ENCODE data around the gene PRUNE2. TPM values are rescaled to one million over a fixed set of nuclear protein-coding genes. Genes with fewer than 3 reads are reported as not detected.

Gene PRUNE2
- total RNA-seq, 1 donor from 2014 or later = 3.3 TPM

DNA sequence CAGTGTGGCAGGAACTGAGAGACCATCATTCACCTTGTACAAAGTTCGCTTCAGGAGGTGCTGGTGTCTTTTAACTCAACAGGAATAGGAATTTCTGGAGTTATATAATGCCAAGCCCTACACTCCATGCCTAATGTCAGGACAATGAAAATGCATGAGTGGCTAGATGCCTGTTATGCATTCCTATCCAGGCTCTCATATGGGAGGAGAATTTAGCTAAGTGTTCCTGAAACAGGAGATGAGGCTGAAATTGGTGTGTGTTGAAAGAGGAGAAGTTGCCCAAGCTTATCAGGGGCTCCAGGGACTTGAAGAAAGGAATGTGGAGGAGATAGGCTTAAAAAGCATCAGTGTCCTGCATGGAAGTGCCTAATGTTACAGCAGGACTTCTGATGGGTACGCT, 26.8 kb upstream of the PRUNE2 start:
- Mint-ChIP-seq H3K27me3 (no peaks in the 10 kb centered on the region), H3K27ac (no peak overlapping the region), H3K4me3 (no peak overlapping the region), H3K4me1 (ENCODE audit: unreplicated experiment) (no peaks in the 10 kb centered on the region), H3K36me3 (no peaks in the 10 kb centered on the region), H3K9me3 (no peaks in the 10 kb centered on the region)
- TF ChIP-seq, protein P1, sequence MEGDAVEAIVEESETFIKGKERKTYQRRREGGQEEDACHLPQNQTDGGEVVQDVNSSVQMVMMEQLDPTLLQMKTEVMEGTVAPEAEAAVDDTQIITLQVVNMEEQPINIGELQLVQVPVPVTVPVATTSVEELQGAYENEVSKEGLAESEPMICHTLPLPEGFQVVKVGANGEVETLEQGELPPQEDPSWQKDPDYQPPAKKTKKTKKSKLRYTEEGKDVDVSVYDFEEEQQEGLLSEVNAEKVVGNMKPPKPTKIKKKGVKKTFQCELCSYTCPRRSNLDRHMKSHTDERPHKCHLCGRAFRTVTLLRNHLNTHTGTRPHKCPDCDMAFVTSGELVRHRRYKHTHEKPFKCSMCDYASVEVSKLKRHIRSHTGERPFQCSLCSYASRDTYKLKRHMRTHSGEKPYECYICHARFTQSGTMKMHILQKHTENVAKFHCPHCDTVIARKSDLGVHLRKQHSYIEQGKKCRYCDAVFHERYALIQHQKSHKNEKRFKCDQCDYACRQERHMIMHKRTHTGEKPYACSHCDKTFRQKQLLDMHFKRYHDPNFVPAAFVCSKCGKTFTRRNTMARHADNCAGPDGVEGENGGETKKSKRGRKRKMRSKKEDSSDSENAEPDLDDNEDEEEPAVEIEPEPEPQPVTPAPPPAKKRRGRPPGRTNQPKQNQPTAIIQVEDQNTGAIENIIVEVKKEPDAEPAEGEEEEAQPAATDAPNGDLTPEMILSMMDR (conservative IDR thresholded peaks at IDR 0.05) = no peak
- DNase-seq (ENCODE audit: extremely low spot score, unreplicated experiment) = no peak

DNA sequence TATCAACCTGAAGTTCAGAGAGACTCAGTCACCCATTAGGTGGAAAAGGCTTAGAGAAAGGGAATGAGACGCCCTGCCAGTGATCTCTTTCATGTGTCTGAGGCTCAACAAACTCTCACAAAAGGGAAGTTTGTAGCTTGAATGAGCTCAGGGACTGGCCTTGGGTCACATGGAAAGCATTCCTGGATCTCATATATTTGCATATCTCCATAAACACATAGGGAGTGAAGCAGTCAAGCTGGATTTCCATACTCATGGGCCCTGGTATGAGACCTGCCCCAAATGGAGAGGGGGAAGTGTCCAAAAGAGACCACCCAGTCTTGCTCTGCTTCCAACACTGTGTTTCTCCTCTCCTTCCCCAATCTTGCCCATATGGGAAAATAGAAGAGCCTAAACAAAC, 26.4 kb upstream of the PRUNE2 start:
- H3K9me3 Mint-ChIP-seq = no peaks in the 10 kb centered on the region
- DNase-seq (ENCODE audit: extremely low spot score, unreplicated experiment) = no peak
- H3K27ac Mint-ChIP-seq = no peak overlapping the region
- H3K4me1 Mint-ChIP-seq (ENCODE audit: unreplicated experiment) = no peaks in the 10 kb centered on the region
- TF ChIP-seq, protein P1 (conservative IDR thresholded peaks at IDR 0.05) = no peak
- H3K36me3 Mint-ChIP-seq = no peaks in the 10 kb centered on the region
- H3K4me3 Mint-ChIP-seq = no peak overlapping the region
- no peaks in the 10 kb centered on the region for H3K27me3 Mint-ChIP-seq

DNA sequence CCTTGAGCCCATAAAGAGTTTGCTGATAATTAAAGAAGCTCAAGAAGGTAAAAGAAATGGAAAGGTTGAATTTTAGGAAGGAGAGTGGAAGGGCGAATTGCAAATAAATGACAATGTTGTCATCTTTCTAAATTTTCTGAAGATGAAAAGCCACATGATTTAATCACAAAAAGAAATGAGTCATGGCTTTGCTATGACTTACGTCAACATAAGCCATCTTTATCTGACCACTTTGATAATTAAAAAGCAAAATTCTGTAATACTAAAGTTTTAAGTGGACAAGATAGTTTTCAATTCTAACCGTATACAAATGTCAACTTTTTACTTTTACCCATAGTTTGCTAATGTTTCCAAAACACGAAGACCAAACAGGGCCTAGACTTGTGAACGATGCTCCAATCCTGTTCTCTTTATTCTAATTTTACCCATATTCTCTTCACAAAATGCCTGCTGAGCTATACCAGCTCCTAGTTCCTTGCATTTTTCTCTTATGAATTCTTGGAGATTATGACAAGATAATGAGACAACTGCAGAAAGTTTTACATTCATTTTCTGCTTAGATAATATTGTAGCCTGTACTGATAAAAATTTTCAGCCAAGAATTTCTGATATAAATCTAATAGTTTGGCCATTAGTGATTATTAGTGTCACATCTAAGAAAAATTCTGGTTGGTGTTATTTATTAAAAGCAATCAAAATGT, 21.8 kb upstream of the PRUNE2 start:
- no peaks in the 10 kb centered on the region for H3K36me3 Mint-ChIP-seq
- H3K9me3 Mint-ChIP-seq = no peaks in the 10 kb centered on the region
- H3K4me1 Mint-ChIP-seq (ENCODE audit: unreplicated experiment) = no peaks in the 10 kb centered on the region
- H3K27ac Mint-ChIP-seq = no peak overlapping the region
- TF ChIP-seq, protein P1 (conservative IDR thresholded peaks at IDR 0.05) = no peak
- peaks cover 5% of the 10 kb centered on the region for H3K27me3 Mint-ChIP-seq
- no peak overlapping the region for H3K4me3 Mint-ChIP-seq
- DNase-seq (ENCODE audit: extremely low spot score, unreplicated experiment) = no peak

DNA sequence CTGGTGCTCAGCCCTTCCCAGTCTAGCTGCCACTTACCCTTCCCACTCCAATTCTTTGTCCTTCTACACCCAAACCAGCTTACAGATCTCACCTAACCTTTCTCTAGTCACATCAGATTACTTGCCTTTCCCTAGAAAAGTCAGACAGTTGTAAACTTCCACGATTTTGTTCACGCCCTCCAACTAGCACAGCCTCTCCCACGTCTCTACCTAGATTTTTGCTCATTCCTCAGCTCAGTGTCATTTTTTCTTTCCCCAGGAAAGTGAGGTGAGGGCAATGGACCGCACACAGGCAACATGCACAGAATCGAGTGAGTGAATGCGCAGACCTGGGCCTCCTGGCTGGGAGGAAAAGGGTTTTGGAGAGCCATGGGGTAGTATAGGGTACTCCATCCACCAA, 20.9 kb upstream of the PRUNE2 start:
- H3K27me3 Mint-ChIP-seq = peaks cover 5% of the 10 kb centered on the region
- no peaks in the 10 kb centered on the region for H3K9me3 Mint-ChIP-seq
- TF ChIP-seq, protein P1 (conservative IDR thresholded peaks at IDR 0.05) = no peak
- no peak for DNase-seq (ENCODE audit: extremely low spot score, unreplicated experiment)
- H3K27ac Mint-ChIP-seq = no peak overlapping the region
- H3K36me3 Mint-ChIP-seq = no peaks in the 10 kb centered on the region
- H3K4me3 Mint-ChIP-seq = no peak overlapping the region
- H3K4me1 Mint-ChIP-seq (ENCODE audit: unreplicated experiment) = no peaks in the 10 kb centered on the region

DNA sequence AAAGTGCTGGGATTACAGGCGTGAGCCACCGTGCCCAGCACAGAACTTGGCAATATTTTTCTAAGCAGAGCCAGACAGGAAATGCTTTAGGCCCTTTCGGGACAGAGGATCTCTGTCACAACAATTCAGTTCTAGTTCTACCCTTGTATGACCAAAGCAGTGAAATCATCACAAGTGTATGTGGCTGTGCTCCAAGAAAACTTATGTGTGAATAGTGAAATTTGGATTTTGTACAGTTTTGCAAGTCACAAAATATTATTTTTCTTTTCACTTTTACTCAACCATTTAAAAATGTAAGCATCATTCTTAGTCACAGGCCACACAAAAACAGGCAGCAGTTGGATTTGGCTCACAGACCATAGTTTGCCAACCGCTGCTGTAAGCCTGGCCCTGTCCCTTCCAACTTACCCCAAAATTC, 20.4 kb upstream of the PRUNE2 start:
- H3K27me3 Mint-ChIP-seq = peaks cover 10% of the 10 kb centered on the region

More for the DNA sequence above, 20.4 kb upstream of the PRUNE2 start:
- Mint-ChIP-seq H3K4me1 (ENCODE audit: unreplicated experiment) (no peaks in the 10 kb centered on the region), H3K4me3 (no peak overlapping the region), H3K27ac (no peak overlapping the region), H3K36me3 (no peaks in the 10 kb centered on the region), H3K9me3 (no peaks in the 10 kb centered on the region)
- TF ChIP-seq, protein P1 (conservative IDR thresholded peaks at IDR 0.05) = no peak
- DNase-seq (ENCODE audit: extremely low spot score, unreplicated experiment) = no peak

Measured in type B pancreatic cell (in vitro differentiated cells).